ENCODE data around the gene C1orf21. TPM values are rescaled to one million over a fixed set of nuclear protein-coding genes. Genes with fewer than 3 reads are reported as not detected.

The C1orf21 gene
- total RNA-seq, 1 donor from 2014 or later = 5.5 TPM

DNA sequence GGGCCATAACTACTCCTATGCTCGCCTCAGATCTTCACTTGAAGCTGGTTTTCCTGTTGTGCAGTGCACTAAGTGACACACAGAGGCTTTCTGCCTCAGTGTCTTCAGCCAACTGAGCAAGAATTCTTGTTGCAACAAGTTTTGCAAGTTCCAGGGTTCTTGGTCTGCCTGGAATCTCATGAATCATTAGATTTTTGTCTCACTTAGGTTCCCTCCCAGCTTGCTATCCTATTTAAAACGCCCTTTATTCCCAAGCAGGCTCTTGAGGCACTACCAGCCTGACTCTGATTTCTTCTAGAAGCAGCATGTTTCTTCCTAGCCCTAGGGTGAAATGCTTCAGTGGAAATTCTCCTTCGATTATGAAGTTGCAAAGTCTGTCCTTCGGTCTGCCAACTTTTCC is 158.8 kb downstream of the C1orf21 start:
- intact Hi-C loops (cut with micrococcal nuclease) = no loop called here

GRCh38 chr1:184552446-184552845 is 165.6 kb downstream of the C1orf21 start:
- intact Hi-C loops (cut with micrococcal nuclease) = loop anchor here (5.0 kb wide), 1 partner anchor 480 kb away; no protein-coding TSS in a partner anchor

DNA sequence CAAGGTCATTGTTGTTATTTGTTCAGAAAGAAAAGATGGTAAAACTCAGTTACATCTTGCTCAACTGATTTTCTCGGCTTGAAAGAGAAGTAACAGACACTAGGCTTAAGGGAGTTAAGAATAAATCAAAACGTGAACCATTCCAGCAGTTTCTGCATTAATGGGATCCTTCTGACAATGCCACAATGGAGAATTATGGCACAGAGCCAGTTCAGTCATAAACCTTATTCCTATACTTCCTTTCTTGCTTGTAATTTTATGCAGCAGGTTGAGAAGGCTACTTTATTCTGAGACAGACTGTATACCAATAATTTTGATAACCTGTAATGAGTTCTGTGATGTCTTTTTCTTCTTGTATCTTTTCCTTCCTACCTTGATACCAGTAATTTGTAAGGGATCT is 167.0 kb downstream of the C1orf21 start:
- intact Hi-C loops (cut with micrococcal nuclease) = loop anchor here (5.0 kb wide), 1 partner anchor 482 kb away; no protein-coding TSS in a partner anchor

DNA sequence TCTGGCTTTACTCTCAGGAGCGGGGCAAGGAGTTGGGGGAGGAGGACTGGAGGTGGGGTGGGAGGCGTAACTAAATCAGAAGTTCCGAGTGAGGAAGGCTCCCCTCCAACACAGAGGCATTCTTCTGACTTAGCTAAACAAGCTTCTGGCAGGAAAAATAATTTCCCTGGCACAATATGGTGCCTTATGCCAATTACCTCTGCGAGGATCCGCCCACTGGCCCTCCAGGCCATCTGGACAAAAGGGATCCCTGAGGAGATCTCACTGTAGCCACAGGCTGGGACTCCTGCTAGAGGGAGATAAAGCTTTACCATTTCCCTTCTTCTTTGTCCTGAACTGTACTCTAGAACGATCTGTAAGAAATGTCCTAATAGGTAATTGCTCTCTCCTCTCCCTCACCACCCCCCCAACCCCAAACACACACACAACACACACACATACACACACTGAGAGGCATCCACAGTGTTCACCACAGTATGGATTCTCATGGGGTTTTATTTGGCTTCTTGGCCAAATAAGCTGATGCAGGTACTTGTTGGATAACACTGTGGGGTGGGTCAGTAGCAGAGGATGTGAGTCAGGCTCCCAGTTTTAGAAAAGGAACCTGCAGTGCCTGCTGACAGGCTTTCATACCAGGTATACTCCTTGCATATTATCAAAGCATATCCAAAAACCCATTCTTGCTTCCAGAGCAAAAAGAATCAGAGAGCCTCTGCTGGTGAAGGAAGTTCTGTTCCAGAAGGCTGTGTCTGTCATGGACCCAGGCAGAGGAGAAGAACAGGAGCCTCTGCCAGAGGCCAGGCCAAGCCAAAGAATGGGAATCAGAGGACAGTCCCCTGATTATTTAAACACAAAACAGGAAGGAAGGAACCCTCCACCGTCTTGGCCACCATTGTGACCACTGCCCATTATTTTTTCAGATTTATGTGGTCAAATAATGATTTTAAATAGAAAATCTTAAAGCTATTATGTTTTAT is 169.1 kb downstream of the C1orf21 start:
- intact Hi-C loops (cut with micrococcal nuclease) = no loop called here

- intact Hi-C loops (cut with micrococcal nuclease) = no loop called here
Measured at GRCh38 chr1:184556665-184557064, 169.8 kb downstream of the C1orf21 start.

GRCh38 chr1:184557423-184558347 is 170.9 kb downstream of the C1orf21 start:
- intact Hi-C loops (cut with micrococcal nuclease) = no loop called here

GRCh38 chr1:184558691-184559090 is 171.9 kb downstream of the C1orf21 start:
- intact Hi-C loops (cut with micrococcal nuclease) = no loop called here

- intact Hi-C loops (cut with micrococcal nuclease) = no loop called here
Measured at GRCh38 chr1:184559117-184559713, 172.4 kb downstream of the C1orf21 start.

- intact Hi-C loops (cut with micrococcal nuclease) = loop anchor here (1.0 kb wide), 1 partner anchor 488 kb away; no protein-coding TSS in a partner anchor
Measured at GRCh38 chr1:184562806-184563205, 176.0 kb downstream of the C1orf21 start.

GRCh38 chr1:184563308-184563707 is 176.5 kb downstream of the C1orf21 start:
- intact Hi-C loops (cut with micrococcal nuclease) = loop anchor here (1.0 kb wide), 1 partner anchor 488 kb away; no protein-coding TSS in a partner anchor

- intact Hi-C loops (cut with micrococcal nuclease) = no loop called here
Measured at GRCh38 chr1:184567009-184567408, 180.2 kb downstream of the C1orf21 start.

GRCh38 chr1:184567637-184568036 is 180.8 kb downstream of the C1orf21 start:
- intact Hi-C loops (cut with micrococcal nuclease) = no loop called here

- intact Hi-C loops (cut with micrococcal nuclease) = no loop called here
Measured at GRCh38 chr1:184568148-184568547, 181.3 kb downstream of the C1orf21 start.

- intact Hi-C loops (cut with micrococcal nuclease) = no loop called here
Measured at GRCh38 chr1:184569106-184569505, 182.3 kb downstream of the C1orf21 start.

DNA sequence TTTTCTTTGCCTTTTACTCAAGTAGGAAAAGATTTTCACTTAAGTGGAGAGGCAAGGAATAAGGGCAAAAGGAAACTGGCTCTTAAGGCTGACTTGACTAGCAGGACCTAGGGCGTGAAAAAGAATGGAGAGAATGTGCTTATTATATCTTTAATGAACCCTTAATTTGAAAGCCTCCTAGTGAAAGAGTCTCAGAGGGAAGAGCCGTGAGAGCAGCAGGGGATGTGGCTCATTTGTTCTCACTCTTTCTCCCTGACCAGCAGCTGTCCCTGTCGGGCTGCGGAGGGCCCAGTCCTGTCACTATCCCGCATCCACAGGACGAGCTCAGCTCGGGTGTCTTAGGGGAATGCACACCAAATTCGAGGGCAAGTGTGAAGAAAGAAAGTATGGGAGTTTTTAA is 187.8 kb downstream of the C1orf21 start:
- intact Hi-C loops (cut with micrococcal nuclease) = loop anchor here (10.0 kb wide), 1 partner anchor 220 kb away; no protein-coding TSS in a partner anchor

DNA sequence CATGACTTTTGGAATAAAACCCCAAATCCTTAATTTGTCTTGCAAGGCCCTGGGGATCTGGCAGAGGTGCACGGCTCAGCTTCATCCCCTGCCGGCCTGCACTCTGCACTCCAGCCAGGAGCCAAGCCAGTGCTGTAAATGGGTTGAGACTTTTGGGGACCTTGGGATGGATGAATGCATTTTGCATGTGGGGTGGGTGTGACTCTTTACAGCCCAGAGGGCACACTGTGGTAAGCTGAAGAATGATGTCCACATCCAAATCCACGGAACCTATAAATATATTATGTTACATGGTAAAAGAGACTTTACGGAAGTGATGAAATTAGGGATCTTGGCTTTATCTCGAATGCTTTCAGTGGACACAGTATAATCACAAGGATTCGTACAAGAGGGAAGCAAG is 190.0 kb downstream of the C1orf21 start:
- intact Hi-C loops (cut with micrococcal nuclease) = loop anchor here (10.0 kb wide), 1 partner anchor 222 kb away; no protein-coding TSS in a partner anchor

DNA sequence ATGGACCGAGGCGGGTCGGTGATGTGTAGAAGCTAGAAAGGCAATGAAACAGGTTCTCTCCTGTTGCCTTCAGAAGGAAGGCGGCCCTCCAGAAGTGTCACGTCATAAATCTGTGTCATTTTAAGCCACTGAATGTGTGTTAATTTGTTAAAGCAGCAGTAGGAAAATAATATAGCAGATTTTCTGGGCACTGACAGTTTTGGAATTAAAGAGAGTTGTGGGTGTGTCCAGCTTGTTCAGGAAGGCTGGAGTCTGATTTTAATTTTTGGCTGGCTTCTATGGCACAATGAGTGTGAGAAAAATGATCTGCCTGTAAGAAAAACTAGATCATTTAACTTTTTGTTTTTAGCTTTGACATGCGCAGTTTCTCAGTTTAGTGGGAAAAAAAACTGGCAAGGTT is 190.5 kb downstream of the C1orf21 start:
- intact Hi-C loops (cut with micrococcal nuclease) = loop anchor here (10.0 kb wide), 1 partner anchor 223 kb away; no protein-coding TSS in a partner anchor

GRCh38 chr1:184582411-184582810 is 195.6 kb downstream of the C1orf21 start:
- intact Hi-C loops (cut with micrococcal nuclease) = no loop called here

DNA sequence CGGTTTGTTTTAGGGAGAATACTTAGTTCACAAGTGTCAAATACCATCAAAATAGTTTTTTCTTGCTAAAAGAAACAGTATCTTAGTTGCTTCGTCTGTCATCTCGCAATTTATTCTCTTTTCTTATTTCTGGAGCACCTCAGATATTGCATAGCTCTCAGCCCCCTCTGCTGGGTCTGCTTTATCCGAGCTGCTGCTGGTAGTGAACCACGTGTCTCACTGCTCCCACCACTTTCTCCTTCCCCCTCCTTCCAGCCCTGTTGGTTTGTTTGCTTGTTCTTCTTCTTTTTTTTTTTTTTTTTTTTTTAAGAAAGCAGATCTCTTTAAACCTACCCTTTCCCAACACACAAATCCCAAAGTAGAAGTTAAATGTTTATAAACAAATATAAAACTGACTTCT is 197.0 kb downstream of the C1orf21 start:
- intact Hi-C loops (cut with micrococcal nuclease) = no loop called here

- intact Hi-C loops (cut with micrococcal nuclease) = no loop called here
Measured at GRCh38 chr1:184588701-184589100, 201.9 kb downstream of the C1orf21 start.

GRCh38 chr1:184590163-184590750 is 203.4 kb downstream of the C1orf21 start:
- intact Hi-C loops (cut with micrococcal nuclease) = no loop called here

Data from T-helper 1 cell treated with Interleukin-12 subunit alpha and Interleukin-12 subunit beta and Interleukin-4 antibody, amounts not matched to agents 30 ng/mL and 1 ng/mL, for 36 hours (primary cell).